ENCODE data around the gene TXNDC16.

DNA sequence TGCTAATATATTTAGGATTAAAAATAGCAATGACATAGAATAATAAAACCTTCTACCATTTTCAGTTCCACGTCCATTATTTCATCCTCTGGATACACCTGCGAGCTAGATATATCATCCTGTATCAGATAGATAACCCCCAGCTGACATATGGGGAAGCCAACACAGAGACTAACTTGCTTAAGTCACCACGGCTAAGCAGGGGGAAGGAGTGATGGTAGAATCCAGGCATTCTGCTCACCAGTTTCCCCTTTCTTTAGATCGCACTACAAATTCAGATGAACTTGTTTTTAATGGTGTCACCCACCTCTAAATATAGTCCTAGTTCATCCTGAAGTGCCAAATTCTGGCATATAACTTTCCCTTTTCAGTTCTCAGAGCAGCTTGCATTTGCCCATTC lies 110.1 kb downstream of the TXNDC16 start:
- TF ChIP-seq CTCF (tag by site-specific recombination; IDR thresholded peaks at IDR 0.05) (no peak), ZFP37 (tag by site-specific recombination; IDR thresholded peaks at IDR 0.05) (no peak), ZNF140 (tag by site-specific recombination; IDR thresholded peaks at IDR 0.05) (no peak), ZBTB7A (tag by site-specific recombination; IDR thresholded peaks at IDR 0.05; ENCODE audit: low read depth) (no peak), ZNF558 (tag by site-specific recombination; IDR thresholded peaks at IDR 0.05) (no peak), HOXA7 (CRISPR knock-in tag; IDR thresholded peaks at IDR 0.05; ENCODE audit: borderline replicate concordance) (no peak), MZF1 (tag by site-specific recombination; IDR thresholded peaks at IDR 0.05; ENCODE audit: borderline replicate concordance) (no peak), ZNF596 (tag by site-specific recombination; IDR thresholded peaks at IDR 0.05) (no peak), YY1 (tag by site-specific recombination; IDR thresholded peaks at IDR 0.05) (no peak), ZNF747 (tag by site-specific recombination; IDR thresholded peaks at IDR 0.05) (no peak), ZBTB48 (tag by site-specific recombination; IDR thresholded peaks at IDR 0.05) (no peak), ZNF274 (IDR thresholded peaks at IDR 0.05; ENCODE audit: low read length) (no peak), ZNF274 (tag by site-specific recombination; IDR thresholded peaks at IDR 0.05; ENCODE audit: borderline replicate concordance) (no peak)

Data from HEK293 (cell line).